NK-92 (cell line): ENCODE data around the gene NCK2.

Experiments used
- DNase-seq: peaks from one replicate; lab custom pipeline; 2025; ENCODE audit not compliant: unreplicated experiment; lab: John Stamatoyannopoulos, UW

NCK2 gene

DNA sequence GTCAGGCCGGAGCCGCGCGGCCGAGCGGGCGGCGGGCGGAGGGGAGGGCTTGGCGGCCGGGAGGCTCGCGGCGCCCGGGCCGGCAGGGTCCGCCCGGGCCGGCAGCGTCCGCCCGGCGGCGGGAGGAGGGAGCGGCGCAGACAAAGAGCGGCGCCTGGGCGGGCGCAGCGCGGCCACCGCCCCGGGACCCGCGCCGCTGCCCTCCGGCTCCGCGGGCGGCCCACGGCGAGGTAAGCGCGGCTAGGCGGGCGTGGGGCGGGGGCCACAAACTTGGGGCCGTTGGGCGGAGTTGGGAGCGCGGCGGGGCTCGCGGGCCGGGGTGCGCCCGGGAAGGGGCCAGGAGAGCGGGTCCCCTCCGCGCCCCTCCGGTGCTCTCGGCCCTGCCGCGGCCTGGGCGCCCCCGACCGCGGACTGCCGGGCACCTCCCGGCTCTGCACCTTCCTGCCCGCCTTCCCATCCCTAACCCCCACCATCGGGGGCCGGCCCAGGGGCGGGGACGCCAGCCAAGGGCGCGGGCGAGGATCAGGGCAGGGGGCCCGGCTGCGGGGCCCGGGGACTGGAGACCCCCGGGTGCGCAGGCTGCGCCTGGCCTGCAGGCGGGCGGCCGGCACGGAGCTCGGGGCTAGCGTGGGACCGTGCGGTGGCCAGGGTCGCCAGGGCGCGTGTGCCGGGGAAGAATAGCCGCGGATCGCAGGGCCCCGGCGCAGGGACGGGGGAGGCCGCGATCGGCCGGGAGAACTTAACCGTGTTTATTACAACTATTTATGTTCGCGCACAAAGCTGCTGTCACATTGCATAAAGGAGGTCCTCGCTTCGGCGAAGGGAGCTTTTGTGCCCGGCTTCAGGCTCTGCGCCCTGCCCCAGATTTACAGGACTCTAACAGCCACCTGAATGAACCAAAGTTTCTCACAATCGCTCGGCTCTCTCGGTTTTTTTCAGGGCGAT is at the start of gene NCK2:
NCK2 (plus strand) TSS at position 4 of the 945 bp plus-strand sequence. CDS start 110,152 bp downstream, outside the sequence.
- no peak for DNase-seq

GRCh38 chr2:105697781-105698449 is 46.8 kb upstream of the NCK2 start:
- no peak for DNase-seq

DNA sequence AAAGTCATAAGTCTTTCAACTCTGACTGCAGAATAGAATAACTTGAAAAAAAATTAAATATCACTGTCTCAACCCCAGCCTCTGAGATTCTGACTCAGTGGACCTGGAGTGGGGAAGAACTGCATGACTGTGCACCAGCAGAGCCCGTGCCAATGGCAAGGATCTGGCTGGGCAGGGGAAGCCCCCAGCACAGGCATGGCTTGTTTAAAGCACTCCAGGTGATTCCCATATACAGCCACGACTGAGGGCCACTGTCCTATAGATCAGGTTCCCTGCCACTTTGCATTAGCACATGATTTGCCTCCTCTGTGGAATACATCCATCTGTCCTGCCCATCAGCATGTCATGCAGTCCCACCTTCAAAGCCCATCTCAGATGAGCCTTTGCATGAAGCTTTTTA is 45.9 kb upstream of the NCK2 start:
- no peak for DNase-seq

DNA sequence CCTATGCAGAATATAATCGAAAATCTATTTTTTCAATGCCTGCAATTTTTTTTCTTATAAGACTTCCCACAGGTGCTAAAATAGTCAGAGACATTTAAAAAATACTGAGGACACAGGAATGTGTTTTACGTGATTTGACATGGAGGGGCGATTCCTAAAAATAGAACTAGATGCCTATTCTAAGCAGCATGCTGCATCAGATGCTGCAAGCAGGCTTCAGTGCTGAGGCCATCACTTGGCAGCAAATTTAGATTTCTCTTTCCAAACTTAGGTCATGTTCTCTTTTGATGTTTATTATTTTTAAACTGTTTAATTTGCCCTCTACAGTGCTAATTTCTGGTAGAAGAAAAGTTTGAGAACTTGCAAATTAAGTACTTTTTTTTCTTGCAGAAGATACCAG is 43.7 kb upstream of the NCK2 start:
- no peak for DNase-seq

DNA sequence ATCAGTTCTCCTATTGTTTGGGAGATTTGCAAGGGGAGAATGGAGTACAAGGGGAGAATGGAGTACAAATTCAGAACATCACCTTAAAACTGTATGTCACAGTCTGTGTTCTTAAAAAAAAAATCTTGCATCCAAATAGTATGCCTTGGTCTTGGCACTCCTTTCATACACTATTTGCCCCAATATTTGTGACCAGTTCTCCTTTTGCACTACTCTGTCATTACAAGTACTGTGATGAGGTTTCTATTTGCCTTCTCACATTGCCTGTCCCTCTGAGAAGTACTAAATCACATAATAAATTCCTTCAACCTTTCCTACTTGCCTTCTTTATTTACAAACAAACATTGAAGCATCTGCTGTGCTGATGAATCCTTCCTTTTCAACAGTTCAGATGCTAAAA is 36.0 kb upstream of the NCK2 start:
- DNase-seq: no peak

GRCh38 chr2:105711394-105711793 is 33.3 kb upstream of the NCK2 start:
- DNase-seq: no peak

DNA sequence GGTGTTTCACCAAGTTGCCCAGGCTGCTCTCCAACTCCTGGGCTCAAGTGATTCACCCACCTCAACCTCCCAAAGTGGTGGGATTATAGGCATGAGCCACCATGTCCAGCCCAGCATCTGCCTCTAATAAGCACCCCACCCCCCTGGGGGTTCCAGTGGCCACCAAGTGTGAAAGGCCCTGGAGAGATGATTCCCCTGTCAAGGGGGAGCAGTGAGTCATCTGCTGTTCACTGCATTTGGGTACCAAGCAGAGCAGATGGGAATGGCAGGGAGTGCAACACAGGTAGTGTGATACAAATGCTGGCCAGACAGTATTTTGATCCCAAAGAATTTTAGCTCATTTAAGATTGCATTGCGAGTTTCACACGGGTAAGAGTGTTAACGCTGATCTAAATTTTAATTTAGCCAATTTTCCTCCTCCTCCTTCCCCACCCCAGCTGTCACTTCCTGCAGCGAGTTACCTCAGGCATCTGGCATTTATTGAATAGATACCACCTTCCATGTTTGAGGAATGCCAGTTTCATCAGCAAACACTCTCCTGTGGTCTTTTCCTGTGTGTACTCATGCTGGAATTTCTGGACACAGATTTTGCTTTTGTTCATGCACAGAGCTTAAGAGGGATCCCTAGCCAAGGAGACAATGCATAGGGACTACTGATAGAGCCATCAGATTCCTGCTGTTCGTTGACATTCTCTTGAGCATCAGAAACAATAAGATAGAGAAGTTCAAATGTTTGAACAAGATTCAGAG is 32.4 kb upstream of the NCK2 start:
- DNase-seq: no peak

GRCh38 chr2:105712981-105713596 is 31.6 kb upstream of the NCK2 start:
- DNase-seq: no peak

GRCh38 chr2:105714141-105714540 is 30.6 kb upstream of the NCK2 start:
- DNase-seq: no peak

- no peak for DNase-seq
Observed at GRCh38 chr2:105718846-105719481, 25.7 kb upstream of the NCK2 start.

DNA sequence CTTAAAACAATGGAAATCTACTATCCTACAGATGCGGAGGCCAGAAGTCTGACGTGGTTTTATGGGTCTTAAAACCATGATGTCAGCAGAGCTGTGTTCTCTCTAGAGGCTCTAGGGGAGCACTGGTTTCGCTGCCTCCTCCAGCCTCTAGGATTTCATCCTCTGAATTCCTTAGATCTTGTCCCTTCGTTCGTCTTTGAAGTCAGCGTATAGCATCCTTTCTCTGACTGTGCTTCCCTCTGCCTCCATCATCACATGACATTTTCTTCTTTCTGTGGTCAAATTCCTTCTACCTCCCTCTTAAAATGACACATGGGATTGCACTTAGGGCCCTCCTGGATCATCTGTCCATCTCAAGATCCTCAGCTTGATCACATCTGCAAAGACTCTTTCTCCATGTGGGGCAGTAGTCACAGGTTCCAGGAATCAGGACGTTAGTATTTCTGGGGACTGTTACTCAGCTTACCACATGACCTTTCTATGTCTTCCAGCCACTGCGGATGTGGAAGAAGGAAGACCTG is 22.7 kb upstream of the NCK2 start:
- DNase-seq: no peak

GRCh38 chr2:105722726-105723297 is 21.9 kb upstream of the NCK2 start:
- no peak for DNase-seq

DNA sequence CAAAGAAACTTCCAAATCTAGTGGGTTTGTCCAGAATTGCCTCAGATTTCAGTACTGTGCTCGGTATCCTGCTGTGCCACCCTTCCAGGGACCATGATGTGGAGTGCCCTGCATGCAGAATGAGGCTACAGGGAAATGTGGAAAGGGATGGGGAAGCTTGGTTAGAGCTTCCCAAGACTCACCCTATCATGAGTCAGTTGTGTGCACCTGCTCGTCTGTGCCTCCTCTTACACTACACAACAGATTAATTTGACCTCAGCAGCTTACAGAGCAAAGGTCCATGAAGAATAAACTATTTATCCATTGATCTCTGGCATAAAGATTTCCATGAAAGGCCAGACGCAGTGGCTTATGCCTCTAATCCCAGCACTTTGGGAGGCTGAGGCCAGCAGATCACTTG is 21.3 kb upstream of the NCK2 start:
- no peak for DNase-seq

GRCh38 chr2:105725388-105725787 is 19.3 kb upstream of the NCK2 start:
- no peak for DNase-seq

DNA sequence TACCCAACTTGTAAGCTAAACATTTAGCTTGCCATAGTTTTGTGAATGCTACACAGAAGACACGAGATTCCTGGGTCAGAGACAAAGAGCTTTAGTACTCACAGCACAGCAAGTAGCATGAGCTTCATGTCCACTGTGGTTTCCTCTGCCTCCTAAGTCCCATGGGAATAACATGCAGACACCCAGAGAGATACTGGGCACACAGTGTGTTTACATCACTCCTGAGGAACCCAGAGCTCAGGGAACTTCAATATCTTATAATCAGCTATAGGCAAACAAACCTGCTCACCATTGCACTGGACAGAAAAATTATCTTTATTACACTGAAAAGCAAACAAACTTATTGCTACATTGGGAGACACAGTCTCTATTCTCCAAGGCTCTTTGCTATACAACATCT is 14.5 kb upstream of the NCK2 start:
- DNase-seq: no peak

GRCh38 chr2:105731511-105731910 is 13.2 kb upstream of the NCK2 start:
- no peak for DNase-seq

GRCh38 chr2:105732101-105732500 is 12.6 kb upstream of the NCK2 start:
- no peak for DNase-seq

- no peak for DNase-seq
Observed at GRCh38 chr2:105732955-105733607, 11.6 kb upstream of the NCK2 start.

DNA sequence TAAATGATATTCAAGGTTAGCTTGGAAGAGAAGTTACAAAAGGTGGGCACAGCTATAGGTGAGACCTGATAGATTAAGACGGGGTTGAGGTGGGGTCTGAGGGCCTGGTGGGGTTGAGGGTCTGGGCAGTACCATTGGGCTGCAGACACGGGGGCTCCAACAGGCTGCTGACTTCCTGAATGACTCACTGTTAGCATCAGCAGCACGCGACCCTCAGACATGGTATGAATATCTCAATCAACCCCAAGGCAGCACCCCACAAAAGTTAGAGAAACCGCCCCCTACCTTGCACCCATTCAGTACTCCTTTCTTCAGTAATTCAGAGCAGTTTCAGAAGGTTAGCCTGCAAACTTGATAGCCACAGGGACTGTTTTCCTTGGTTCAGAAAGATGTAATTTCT is 10.8 kb upstream of the NCK2 start:
- DNase-seq: no peak
